Epithelial cell of esophagus (primary cell): ENCODE measurements around the gene SPPL2B.
"Not testable (repeated sequence)": the region's sequence is repeated elsewhere in the genome, so short reads cannot be mapped to it uniquely, and the experiment has no call there.

ENCODE experiments used
- DNase-seq: peaks from one replicate; pipeline ENCODE4 v3.0.0; 2010; ENCODE audit warnings: low read depth
- H3K4me3 ChIP-seq: 2 replicates; pipeline ENCODE4 v1.5.1; 2011; ENCODE audit warnings: mild to moderate bottlenecking, low read length, control low read depth
- CTCF ChIP-seq: IDR thresholded peaks from 2 replicates; pipeline ENCODE4 v1.5.1; 2011; ENCODE audit warnings: low read depth, mild to moderate bottlenecking, low read length, control low read depth, inconsistent platforms; ENCODE audit not compliant: insufficient read depth; ENCODE audit errors: missing control alignments

SPPL2B gene

GRCh38 chr19:2343289-2343982 is 15.0 kb downstream of the SPPL2B start:
- no peak for DNase-seq
- H3K4me3 ChIP-seq: no peak overlapping the region
- TF ChIP-seq CTCF: no peak

GRCh38 chr19:2344381-2344870 is 15.9 kb downstream of the SPPL2B start:
- no peak overlapping the region for H3K4me3 ChIP-seq
- no peak for DNase-seq
- no peak for TF ChIP-seq CTCF

GRCh38 chr19:2345076-2345475 is 16.6 kb downstream of the SPPL2B start:
- TF ChIP-seq CTCF: no peak
- H3K4me3 ChIP-seq: no peak overlapping the region
- no peak for DNase-seq

- no peak overlapping the region for H3K4me3 ChIP-seq
- TF ChIP-seq CTCF: no peak
- DNase-seq: no peak
Measured at GRCh38 chr19:2345794-2346663, 17.5 kb downstream of the SPPL2B start.

GRCh38 chr19:2349818-2350217 is 21.3 kb downstream of the SPPL2B start:
- not testable (repeated sequence) for H3K4me3 ChIP-seq, DNase-seq

GRCh38 chr19:2350656-2351055 is 22.2 kb downstream of the SPPL2B start:
- no peak for DNase-seq
- no peak for TF ChIP-seq CTCF
- H3K4me3 ChIP-seq: no peak overlapping the region

GRCh38 chr19:2351591-2351990 is 23.1 kb downstream of the SPPL2B start:
- TF ChIP-seq CTCF: no peak
- H3K4me3 ChIP-seq: no peak overlapping the region
- no peak for DNase-seq
